Measurements from ENCODE around the gene CCM2.

GRCh38 chr7:45088146-45088701 is 88.2 kb downstream of the CCM2 start:
- TF ChIP-seq POLR2AphosphoS5 (IDR thresholded peaks at IDR 0.05; ENCODE audit: low read depth, low read length) (no peak), TAF1 (IDR thresholded peaks at IDR 0.05; ENCODE audit: borderline replicate concordance, insufficient read depth, low read length) (no peak)

Measured in PFSK-1 (cell line).